ENCODE results near the gene SIRT5. TPM values are rescaled to one million over a fixed set of nuclear protein-coding genes. Genes with fewer than 3 reads are reported as not detected.

The SIRT5 gene
- total and polyA plus RNA-seq, 4 donors = 5.9 to 11.3 (median 8.0) TPM

GRCh38 chr6:13662651-13663334 lies 88.4 kb downstream of the SIRT5 start:
- Histone ChIP-seq H3K27me3 (ENCODE audit: control insufficient read depth in 3 of 3, insufficient read depth in 3 of 3, low read length in 2 of 3) (no peaks in the 10 kb centered on the region), H3K4me1 (ENCODE audit: control insufficient read depth in 5 of 5, insufficient read depth in 5 of 5, low read length in 5 of 5) (peaks cover 0 to 9% (median 0%) of the 10 kb centered on the region in 5 donors), H3K9ac (ENCODE audit: insufficient read depth in 1 of 2, low read length in 2 of 2) (no peak overlapping the region), H3K9me3 (ENCODE audit: control insufficient read depth in 4 of 4, insufficient read depth in 3 of 4, low read length in 3 of 4) (no peaks in the 10 kb centered on the region), H3K36me3 (ENCODE audit: control insufficient read depth in 4 of 4, insufficient read depth in 4 of 4, low read length in 4 of 4) (no peaks in the 10 kb centered on the region), H3K27ac (ENCODE audit: low read depth in 1 of 2, low read length in 1 of 2) (no peak overlapping the region), H3K4me3 (no peak overlapping the region)
- DNase-seq (no peak), ATAC-seq (ENCODE audit: insufficient read depth, low FRiP score) (no peak)
- TF ChIP-seq, protein P1, sequence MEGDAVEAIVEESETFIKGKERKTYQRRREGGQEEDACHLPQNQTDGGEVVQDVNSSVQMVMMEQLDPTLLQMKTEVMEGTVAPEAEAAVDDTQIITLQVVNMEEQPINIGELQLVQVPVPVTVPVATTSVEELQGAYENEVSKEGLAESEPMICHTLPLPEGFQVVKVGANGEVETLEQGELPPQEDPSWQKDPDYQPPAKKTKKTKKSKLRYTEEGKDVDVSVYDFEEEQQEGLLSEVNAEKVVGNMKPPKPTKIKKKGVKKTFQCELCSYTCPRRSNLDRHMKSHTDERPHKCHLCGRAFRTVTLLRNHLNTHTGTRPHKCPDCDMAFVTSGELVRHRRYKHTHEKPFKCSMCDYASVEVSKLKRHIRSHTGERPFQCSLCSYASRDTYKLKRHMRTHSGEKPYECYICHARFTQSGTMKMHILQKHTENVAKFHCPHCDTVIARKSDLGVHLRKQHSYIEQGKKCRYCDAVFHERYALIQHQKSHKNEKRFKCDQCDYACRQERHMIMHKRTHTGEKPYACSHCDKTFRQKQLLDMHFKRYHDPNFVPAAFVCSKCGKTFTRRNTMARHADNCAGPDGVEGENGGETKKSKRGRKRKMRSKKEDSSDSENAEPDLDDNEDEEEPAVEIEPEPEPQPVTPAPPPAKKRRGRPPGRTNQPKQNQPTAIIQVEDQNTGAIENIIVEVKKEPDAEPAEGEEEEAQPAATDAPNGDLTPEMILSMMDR (IDR thresholded peaks at IDR 0.05; ENCODE audit: control extremely low read depth, extremely low read depth) = no peak
- WGBS, 2 donors = 81 to 92% methylated on average over 3 of the region's 3 CpGs

- DNase-seq (no peak), ATAC-seq (ENCODE audit: insufficient read depth, low FRiP score) (no peak)
- no peak overlapping the region for H3K4me3 ChIP-seq
- TF ChIP-seq, protein P1 (IDR thresholded peaks at IDR 0.05; ENCODE audit: control extremely low read depth, extremely low read depth) = no peak
- H3K4me1 ChIP-seq (ENCODE audit: control insufficient read depth in 5 of 5, insufficient read depth in 5 of 5, low read length in 5 of 5) = peaks cover 0 to 9% (median 0%) of the 10 kb centered on the region in 5 donors
- WGBS, 2 donors = 96 to 98% methylated on average over 4 of the region's 4 CpGs
- H3K9me3 ChIP-seq (ENCODE audit: control insufficient read depth in 4 of 4, insufficient read depth in 3 of 4, low read length in 3 of 4) = no peaks in the 10 kb centered on the region
- H3K9ac ChIP-seq (ENCODE audit: insufficient read depth in 1 of 2, low read length in 2 of 2) = no peak overlapping the region
- no peak overlapping the region for H3K27ac ChIP-seq (ENCODE audit: low read depth in 1 of 2, low read length in 1 of 2)
- no peaks in the 10 kb centered on the region for H3K36me3 ChIP-seq (ENCODE audit: control insufficient read depth in 4 of 4, insufficient read depth in 4 of 4, low read length in 4 of 4)
- H3K27me3 ChIP-seq (ENCODE audit: control insufficient read depth in 3 of 3, insufficient read depth in 3 of 3, low read length in 2 of 3) = no peaks in the 10 kb centered on the region
These were observed 89.6 kb downstream of the SIRT5 start for GRCh38 chr6:13663986-13664385.

Other genes with a start within 250 kb of the SIRT5 start
- gene TBC1D7, start 246.1 kb upstream of the SIRT5 start, total RNA-seq = 10 to 100 TPM; 17.1 to 30.1 TPM
- gene TBC1D7, start 246.1 kb upstream of the SIRT5 start, polyA plus RNA-seq = 10 to 100 TPM; 19.8 to 20.1 TPM
- gene GFOD1, start 87.0 kb upstream of the SIRT5 start, total RNA-seq = 10 to 100 TPM; 10.2 to 22.8 TPM
- 1 to 10 TPM; 4.0 to 5.6 TPM for gene GFOD1, start 87.0 kb upstream of the SIRT5 start, polyA plus RNA-seq
- 10 to 100 TPM; 48.0 to 57.9 TPM for gene NOL7, start 40.7 kb downstream of the SIRT5 start, total RNA-seq
- 10 to 100 TPM; 57.1 to 75.8 TPM for gene NOL7, start 40.7 kb downstream of the SIRT5 start, polyA plus RNA-seq
- gene RANBP9, start 137.2 kb downstream of the SIRT5 start, total RNA-seq = 10 to 100 TPM; 32.1 to 50.4 TPM
- 10 to 100 TPM; 16.6 to 18.8 TPM for gene RANBP9, start 137.2 kb downstream of the SIRT5 start, polyA plus RNA-seq
- 10 to 100 TPM; 16.8 to 24.5 TPM for gene MCUR1, start 240.0 kb downstream of the SIRT5 start, total RNA-seq
- 10 to 100 TPM in 1 of 2 donors, 1 to 10 TPM in 1; 8.0 to 42.1 TPM for gene MCUR1, start 240.0 kb downstream of the SIRT5 start, polyA plus RNA-seq

Measured in lung (tissue), 12 donors.